HepG2 (cell line): ENCODE data around the gene SNED1.

Source experiments
- KDM5B ChIP-seq: sonication (generic); formaldehyde crosslinking; IDR thresholded peaks from 2 replicates; pipeline ENCODE4 v1.4.0; 2020; ENCODE audit warnings: missing genetic modification reagents, mild to moderate bottlenecking, borderline replicate concordance
- NFE2L2 ChIP-seq: fragments of 150-350 bp; IDR thresholded peaks from 2 replicates; pipeline ENCODE4 v1.6.1; 2014; ENCODE audit warnings: low read length
- TF ChIP-seq, protein P1 (sequence below): sonication (generic); formaldehyde crosslinking; IDR thresholded peaks from 2 replicates; pipeline ENCODE4 v1.5.1; 2020; ENCODE audit warnings: missing genetic modification reagents, mild to moderate bottlenecking, borderline replicate concordance
- TF ChIP-seq, protein P2 (sequence below): sonication (generic); formaldehyde crosslinking; IDR thresholded peaks from 2 replicates; pipeline ENCODE4 v1.4.0; 2020; ENCODE audit warnings: missing genetic modification reagents
- TF ChIP-seq, protein P3 (sequence below): sonication (generic); formaldehyde crosslinking; conservative IDR thresholded peaks from 2 replicates; pipeline ENCODE4 v1.4.0; 2020; ENCODE audit warnings: missing genetic modification reagents

DNA sequence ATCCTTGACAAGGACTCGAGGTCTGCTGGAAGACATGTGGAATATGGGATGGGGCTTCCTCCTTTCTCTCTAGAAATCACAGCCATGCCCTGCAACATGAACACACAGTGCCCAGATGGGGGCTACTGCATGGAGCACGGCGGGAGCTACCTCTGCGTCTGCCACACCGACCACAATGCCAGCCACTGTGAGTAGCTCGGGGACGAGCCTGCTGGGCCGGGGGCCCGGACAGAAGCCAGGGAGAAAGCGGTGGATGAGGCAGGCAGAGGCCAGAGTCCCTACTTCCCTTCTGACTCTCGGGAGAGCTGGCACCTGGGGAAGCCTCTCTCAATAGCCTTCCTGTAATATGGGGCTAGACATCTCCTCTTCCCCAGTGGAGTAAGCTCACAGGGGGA, 50.5 kb downstream of the SNED1 start:
- TF ChIP-seq, protein P1, sequence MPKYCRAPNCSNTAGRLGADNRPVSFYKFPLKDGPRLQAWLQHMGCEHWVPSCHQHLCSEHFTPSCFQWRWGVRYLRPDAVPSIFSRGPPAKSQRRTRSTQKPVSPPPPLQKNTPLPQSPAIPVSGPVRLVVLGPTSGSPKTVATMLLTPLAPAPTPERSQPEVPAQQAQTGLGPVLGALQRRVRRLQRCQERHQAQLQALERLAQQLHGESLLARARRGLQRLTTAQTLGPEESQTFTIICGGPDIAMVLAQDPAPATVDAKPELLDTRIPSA: no peak
- TF ChIP-seq, protein P2, sequence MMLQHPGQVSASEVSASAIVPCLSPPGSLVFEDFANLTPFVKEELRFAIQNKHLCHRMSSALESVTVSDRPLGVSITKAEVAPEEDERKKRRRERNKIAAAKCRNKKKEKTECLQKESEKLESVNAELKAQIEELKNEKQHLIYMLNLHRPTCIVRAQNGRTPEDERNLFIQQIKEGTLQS: no peak
- TF ChIP-seq KDM5B (CRISPR knock-in tag) (no peak), NFE2L2 (no peak)
- TF ChIP-seq, protein P3, sequence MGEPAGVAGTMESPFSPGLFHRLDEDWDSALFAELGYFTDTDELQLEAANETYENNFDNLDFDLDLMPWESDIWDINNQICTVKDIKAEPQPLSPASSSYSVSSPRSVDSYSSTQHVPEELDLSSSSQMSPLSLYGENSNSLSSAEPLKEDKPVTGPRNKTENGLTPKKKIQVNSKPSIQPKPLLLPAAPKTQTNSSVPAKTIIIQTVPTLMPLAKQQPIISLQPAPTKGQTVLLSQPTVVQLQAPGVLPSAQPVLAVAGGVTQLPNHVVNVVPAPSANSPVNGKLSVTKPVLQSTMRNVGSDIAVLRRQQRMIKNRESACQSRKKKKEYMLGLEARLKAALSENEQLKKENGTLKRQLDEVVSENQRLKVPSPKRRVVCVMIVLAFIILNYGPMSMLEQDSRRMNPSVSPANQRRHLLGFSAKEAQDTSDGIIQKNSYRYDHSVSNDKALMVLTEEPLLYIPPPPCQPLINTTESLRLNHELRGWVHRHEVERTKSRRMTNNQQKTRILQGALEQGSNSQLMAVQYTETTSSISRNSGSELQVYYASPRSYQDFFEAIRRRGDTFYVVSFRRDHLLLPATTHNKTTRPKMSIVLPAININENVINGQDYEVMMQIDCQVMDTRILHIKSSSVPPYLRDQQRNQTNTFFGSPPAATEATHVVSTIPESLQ (CRISPR knock-in tag): no peak
